Omental fat pad (tissue), 4 donors: Measurements from ENCODE around the gene SLC43A3. TPM values are rescaled to one million over a fixed set of nuclear protein-coding genes. Genes with fewer than 3 reads are reported as not detected.

Experiments
- ATAC-seq: fragments of 150-250 bp; one replicate; pipeline ENCODE4 v1.9.1; 2016; ENCODE audit warnings: mild to moderate bottlenecking, moderate library complexity; ENCODE audit not compliant: low FRiP score
- DNase-seq: peaks from one replicate; pipeline ENCODE4 v3.0.0-alpha.2; 2019; ENCODE audit warnings: low spot score
- total RNA-seq, 4 donors: library from RNA; depleted of rRNA; stranded (reverse); fragments of >200 nt; gene quantifications; one replicate each; pipeline ENCODE4 v1.1.0, GENCODE V29; 2016
- TF ChIP-seq, protein P1 (sequence below), 3 donors: fragments of 450-650 bp; IDR thresholded peaks; one replicate each; pipeline ENCODE4 v1.5.1; 2016 to 2017; ENCODE audit warnings: antibody characterized with exemption in 3 of 3, mild to moderate bottlenecking in 3 of 3, moderate library complexity in 2 of 3

The SLC43A3 gene
- total RNA-seq: 100 to 1,000 TPM in 3 of 4 donors, 10 to 100 TPM in 1; 73.3 to 152 (median 112) TPM

DNA sequence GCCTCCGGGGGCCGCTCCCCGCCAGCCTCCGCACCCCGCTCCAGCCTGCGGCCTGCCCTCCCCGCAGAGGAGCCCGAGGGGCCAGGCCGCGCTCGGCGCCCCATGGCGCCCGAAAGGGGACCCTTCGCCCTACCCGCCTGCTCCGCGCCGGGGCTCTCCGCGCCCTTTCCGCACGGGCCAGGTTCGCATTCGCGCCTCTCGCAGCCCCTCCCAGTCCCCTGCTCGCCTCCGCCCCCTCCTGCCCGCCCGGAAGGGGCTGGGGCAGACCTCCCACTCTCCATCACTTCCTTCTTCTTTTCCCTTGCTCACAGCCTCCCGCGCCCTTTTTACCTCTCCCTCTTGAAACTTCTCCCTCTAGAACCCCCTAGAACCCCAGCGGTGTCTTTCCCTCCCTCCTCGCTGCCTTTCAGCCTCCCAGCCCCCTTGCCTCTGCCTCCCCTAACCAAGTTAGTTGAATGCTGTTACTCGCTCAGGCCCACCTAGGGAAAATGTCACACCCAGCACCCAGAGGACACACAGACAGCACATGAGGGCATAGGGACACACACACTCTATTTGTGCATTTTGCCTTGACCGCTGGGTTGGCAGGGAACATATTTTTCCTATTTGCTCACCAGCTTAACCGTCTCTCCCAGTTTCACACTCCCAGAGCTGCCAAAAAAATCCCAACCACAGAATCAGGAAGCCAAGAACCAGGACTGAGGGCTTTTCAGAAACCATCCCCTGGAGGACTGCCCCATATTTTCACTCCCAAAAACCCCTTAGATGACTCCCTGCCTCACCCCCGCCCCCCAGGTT, at the start of gene SLC43A3:
Gene SLC43A3 (minus strand): TSS at position 193 of the 798 bp plus-strand sequence. CDS start 949 bp downstream, outside the sequence.
- ATAC-seq (peak; percentile 58), DNase-seq (no peak)
- TF ChIP-seq, protein P1, sequence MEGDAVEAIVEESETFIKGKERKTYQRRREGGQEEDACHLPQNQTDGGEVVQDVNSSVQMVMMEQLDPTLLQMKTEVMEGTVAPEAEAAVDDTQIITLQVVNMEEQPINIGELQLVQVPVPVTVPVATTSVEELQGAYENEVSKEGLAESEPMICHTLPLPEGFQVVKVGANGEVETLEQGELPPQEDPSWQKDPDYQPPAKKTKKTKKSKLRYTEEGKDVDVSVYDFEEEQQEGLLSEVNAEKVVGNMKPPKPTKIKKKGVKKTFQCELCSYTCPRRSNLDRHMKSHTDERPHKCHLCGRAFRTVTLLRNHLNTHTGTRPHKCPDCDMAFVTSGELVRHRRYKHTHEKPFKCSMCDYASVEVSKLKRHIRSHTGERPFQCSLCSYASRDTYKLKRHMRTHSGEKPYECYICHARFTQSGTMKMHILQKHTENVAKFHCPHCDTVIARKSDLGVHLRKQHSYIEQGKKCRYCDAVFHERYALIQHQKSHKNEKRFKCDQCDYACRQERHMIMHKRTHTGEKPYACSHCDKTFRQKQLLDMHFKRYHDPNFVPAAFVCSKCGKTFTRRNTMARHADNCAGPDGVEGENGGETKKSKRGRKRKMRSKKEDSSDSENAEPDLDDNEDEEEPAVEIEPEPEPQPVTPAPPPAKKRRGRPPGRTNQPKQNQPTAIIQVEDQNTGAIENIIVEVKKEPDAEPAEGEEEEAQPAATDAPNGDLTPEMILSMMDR (IDR thresholded peaks at IDR 0.05): no peak

DNA sequence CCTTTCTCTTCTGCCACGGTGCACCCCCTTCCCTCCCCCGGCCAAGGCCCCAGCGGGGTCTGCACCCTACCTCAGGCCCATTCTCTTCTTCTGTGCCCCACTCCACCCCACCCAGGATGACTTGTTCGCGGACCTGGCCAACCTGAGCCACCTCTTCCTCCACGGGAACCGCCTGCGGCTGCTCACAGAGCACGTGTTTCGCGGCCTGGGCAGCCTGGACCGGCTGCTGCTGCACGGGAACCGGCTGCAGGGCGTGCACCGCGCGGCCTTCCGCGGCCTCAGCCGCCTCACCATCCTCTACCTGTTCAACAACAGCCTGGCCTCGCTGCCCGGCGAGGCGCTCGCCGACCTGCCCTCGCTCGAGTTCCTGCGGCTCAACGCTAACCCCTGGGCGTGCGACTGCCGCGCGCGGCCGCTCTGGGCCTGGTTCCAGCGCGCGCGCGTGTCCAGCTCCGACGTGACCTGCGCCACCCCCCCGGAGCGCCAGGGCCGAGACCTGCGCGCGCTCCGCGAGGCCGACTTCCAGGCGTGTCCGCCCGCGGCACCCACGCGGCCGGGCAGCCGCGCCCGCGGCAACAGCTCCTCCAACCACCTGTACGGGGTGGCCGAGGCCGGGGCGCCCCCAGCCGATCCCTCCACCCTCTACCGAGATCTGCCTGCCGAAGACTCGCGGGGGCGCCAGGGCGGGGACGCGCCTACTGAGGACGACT, 49.3 kb upstream of the SLC43A3 start:
- TF ChIP-seq, protein P1 (IDR thresholded peaks at IDR 0.05): no peak
- DNase-seq: no peak
- peak; percentile 56 for ATAC-seq

DNA sequence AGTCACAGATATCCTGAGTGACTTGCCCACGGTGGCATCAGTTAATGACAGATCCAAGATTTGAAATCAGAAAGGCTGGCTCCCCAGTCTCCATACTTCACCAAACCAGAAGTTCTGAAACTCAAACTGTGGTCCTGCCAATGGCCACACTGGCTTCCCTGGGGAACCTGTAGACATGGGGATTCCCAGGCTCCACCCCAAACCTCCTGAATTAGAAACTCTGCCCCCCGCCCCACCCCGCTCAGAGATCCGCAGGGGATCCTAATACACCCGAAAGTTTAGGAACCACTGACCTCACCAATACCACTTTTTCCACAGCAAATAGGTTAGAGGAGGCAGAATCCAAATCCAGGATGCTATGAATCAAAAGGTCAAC, 48.7 kb upstream of the SLC43A3 start:
- DNase-seq (no peak), ATAC-seq (no peak)
- TF ChIP-seq, protein P1 (IDR thresholded peaks at IDR 0.05): no peak

DNA sequence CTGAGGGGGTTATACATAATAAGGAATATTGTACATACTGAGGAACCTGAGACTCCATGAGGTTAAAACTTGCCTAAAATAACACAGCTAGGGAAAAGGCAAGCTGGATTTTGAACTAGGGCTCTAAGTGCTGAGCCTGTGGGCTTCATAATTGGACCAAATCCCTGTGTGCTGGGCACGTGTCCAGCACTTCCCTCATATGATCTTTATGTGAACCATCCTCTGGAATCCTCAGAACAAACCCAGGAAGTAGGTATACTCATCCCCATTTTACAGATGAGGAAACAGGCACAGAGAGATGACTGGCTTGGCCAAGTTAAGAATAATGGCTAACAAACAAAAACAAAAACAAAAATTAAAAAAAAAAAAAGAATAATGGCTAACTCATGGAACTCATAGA, 48.3 kb upstream of the SLC43A3 start:
- TF ChIP-seq, protein P1 (IDR thresholded peaks at IDR 0.05): no peak
- ATAC-seq: no peak
- DNase-seq: no peak

DNA sequence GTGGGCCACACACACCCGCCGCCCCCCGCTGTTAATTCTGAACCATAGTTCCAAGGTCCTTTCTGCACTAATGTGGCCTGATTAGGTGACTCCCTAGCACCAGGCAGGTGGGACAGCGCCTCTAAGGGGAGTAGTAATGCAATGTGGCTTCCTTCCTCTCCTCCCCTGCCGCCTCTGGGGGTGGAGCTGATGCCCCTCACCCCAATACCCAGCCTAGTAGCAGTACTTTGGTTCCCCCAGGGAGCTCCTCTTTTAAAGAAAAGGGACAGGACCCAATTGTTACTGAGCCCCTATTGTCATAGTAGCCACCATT, 47.8 kb upstream of the SLC43A3 start:
- ATAC-seq: no peak
- no peak for DNase-seq
- TF ChIP-seq, protein P1 (IDR thresholded peaks at IDR 0.05): no peak

DNA sequence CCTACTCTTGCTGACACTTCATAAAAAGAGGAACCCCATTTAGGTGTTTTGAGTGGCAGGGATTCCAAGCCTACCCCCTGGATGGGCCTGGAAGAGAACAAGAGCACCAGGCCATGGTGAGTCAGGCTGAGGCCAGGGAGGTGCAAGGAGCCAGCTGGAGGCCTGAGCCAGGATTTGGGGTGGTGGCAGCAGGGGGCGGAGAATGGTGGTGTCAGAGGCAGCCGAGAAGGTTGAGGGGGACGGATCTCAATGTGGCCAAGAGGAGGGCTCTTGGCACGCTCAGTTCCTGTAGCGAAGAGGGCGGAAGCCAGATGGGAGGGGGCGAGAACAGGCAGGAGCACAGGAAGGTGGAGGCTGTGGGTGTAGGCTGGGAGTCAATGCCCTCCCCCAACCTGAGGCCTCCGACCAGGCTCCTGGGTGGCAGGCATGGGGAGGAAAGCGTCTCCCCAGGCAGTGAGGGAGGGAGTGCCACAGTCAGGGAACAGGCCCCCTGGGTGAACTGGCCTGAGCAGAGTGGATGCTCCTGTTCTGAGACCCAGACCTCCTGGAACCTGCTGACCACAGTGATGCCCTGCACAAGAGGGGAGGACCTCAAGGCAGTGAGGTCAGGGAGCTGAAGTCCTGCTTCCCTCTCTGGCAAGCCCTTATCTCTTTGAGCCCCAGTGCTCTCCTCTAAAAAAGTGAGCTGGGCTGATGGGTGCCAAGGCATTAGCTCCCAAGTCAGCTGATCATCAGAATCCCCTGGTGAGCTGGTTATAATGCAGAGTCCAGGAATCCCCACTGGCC, 47.3 kb upstream of the SLC43A3 start:
- TF ChIP-seq, protein P1 (IDR thresholded peaks at IDR 0.05): no peak
- DNase-seq: no peak
- no peak for ATAC-seq
